ENCODE data around the gene B3GNT4. TPM values are rescaled to one million over a fixed set of nuclear protein-coding genes. Genes with fewer than 3 reads are reported as not detected.

B3GNT4 gene
- total RNA-seq, 1 experiment from 2014 or later, result 2.8 TPM

Other genes with a start within 250 kb of the B3GNT4 start
- 6.3 and 6.6 TPM in 2 replicates for gene BCL7A, start 181.8 kb upstream of the B3GNT4 start, total RNA-seq (2021)
- gene MLXIP, start 125.0 kb upstream of the B3GNT4 start, total RNA-seq (2021), result 62.1 and 83.3 TPM in 2 replicates
- gene IL31, start 29.5 kb upstream of the B3GNT4 start, total RNA-seq (2021), result not detected in 2 replicates
- 0.39 and 0.83 TPM in 2 replicates for gene LRRC43, start 20.6 kb upstream of the B3GNT4 start, total RNA-seq (2021)
- gene DIABLO, start 22.3 kb downstream of the B3GNT4 start, total RNA-seq (2021), result 47.9 and 51.7 TPM in 2 replicates
- 18.1 and 20.2 TPM in 2 replicates for gene VPS33A, start 62.8 kb downstream of the B3GNT4 start, total RNA-seq (2021)
- 80.8 and 86.9 TPM in 2 replicates for gene CLIP1, start 219.0 kb downstream of the B3GNT4 start, total RNA-seq (2021)